Body of pancreas (tissue), 4 donors: Measurements from ENCODE around the gene VPS18.

ENCODE experiments used
- POLR2A ChIP-seq, 3 donors: fragments of 450-650 bp; IDR thresholded peaks; one replicate each; pipeline ENCODE4 v1.6.1; 2016; ENCODE audit warnings: antibody characterized with exemption in 3 of 3, mild to moderate bottlenecking in 2 of 3
- TF ChIP-seq, protein P1 (sequence below), 7 experiments: fragments of 450-650 bp in 4 of 7; fragments of 200-600 bp in 3 of 7; sonication (generic) in 3 of 7; IDR thresholded peaks; one replicate each; pipeline ENCODE4 v1.5.1; 2016 to 2019; ENCODE audit warnings: antibody characterized with exemption in 7 of 7

DNA sequence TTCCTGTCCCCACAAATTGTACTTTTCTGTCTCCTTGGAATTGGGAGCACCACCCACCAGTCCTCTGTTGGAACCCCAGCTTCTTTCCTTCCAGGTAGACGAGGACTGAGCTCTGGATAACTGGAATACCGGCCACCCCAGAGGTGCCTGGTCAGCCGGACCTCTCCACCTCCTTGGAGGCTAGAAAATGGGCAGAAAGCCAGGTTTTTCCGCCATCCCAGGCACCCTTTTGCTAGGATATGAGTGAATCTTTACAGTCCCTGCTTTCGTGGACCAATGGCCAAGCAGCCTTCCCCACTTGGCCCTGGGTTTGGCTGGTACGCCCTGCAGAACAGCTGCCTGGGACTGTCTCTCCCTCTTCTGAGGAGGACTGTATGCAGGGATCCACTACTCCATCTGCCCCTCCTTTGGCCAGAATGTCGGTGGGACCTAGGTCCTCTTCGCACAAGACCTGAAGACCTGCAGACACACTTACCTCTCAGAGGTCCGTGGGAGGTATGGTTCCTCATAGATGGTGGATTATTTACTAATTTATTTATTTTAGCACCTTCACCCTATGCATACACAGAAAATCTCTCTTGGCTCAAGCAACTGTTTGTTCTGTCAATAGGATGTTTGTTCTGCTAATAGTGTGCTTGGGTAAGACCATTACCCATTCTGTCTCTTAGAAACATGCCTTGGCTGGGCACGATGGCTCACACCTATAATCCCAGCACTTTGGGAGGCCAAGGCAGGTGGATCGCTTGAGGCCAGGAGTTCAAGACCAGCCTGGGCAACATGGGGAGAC is 50.5 kb downstream of the VPS18 start:
- TF ChIP-seq, protein P1, sequence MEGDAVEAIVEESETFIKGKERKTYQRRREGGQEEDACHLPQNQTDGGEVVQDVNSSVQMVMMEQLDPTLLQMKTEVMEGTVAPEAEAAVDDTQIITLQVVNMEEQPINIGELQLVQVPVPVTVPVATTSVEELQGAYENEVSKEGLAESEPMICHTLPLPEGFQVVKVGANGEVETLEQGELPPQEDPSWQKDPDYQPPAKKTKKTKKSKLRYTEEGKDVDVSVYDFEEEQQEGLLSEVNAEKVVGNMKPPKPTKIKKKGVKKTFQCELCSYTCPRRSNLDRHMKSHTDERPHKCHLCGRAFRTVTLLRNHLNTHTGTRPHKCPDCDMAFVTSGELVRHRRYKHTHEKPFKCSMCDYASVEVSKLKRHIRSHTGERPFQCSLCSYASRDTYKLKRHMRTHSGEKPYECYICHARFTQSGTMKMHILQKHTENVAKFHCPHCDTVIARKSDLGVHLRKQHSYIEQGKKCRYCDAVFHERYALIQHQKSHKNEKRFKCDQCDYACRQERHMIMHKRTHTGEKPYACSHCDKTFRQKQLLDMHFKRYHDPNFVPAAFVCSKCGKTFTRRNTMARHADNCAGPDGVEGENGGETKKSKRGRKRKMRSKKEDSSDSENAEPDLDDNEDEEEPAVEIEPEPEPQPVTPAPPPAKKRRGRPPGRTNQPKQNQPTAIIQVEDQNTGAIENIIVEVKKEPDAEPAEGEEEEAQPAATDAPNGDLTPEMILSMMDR (IDR thresholded peaks at IDR 0.05): no peak
- TF ChIP-seq POLR2A (IDR thresholded peaks at IDR 0.05): no peak
